Liver (tissue), 9 donors: ENCODE measurements around the gene MIEF1. TPM values are rescaled to one million over a fixed set of nuclear protein-coding genes. Genes with fewer than 3 reads are reported as not detected.
A peak's percentile ranks its signal among the peaks of the same experiment; 100 is the strongest.

Experiments
- DNase-seq: peaks from one replicate; pipeline ENCODE4 v3.0.0-alpha.2; 2017; ENCODE audit warnings: low spot score
- H3K27ac ChIP-seq, 2 donors: one replicate each; pipeline ENCODE4 v1.7.0; 2013; ENCODE audit warnings: inconsistent platforms in 2 of 2, low read length in 2 of 2, control low read depth in 1 of 2, low read depth in 1 of 2, mild to moderate bottlenecking in 1 of 2
- H3K27me3 ChIP-seq, 4 donors: one replicate each; pipeline versions ENCODE4 v1.6.1 to v1.7.0; 2013; ENCODE audit warnings: low read length in 3 of 4, inconsistent platforms in 1 of 4, mild to moderate bottlenecking in 1 of 4, moderate library complexity in 1 of 4; ENCODE audit not compliant: control insufficient read depth in 4 of 4, insufficient read depth in 4 of 4
- H3K36me3 ChIP-seq, 4 donors: one replicate each; pipeline versions ENCODE4 v1.6.1 to v1.7.0; 2013; ENCODE audit warnings: low read length in 3 of 4, mild to moderate bottlenecking in 3 of 4, low read depth in 1 of 4, moderate library complexity in 1 of 4; ENCODE audit not compliant: control insufficient read depth in 4 of 4, insufficient read depth in 3 of 4
- H3K4me1 ChIP-seq, 4 donors: one replicate each; pipeline versions ENCODE4 v1.6.1 to v1.7.0; 2013; ENCODE audit warnings: low read length in 3 of 4, mild to moderate bottlenecking in 3 of 4, moderate library complexity in 1 of 4; ENCODE audit not compliant: control insufficient read depth in 4 of 4, insufficient read depth in 4 of 4
- H3K4me3 ChIP-seq, 3 donors: one replicate each; pipeline versions ENCODE4 v1.6.1 to v1.7.0; 2013; ENCODE audit warnings: low read length in 3 of 3, control low read depth in 1 of 3, low read depth in 1 of 3, mild to moderate bottlenecking in 1 of 3
- H3K9ac ChIP-seq, 2 donors: one replicate each; pipeline ENCODE4 v1.7.0; 2013; ENCODE audit warnings: low read length in 2 of 2, mild to moderate bottlenecking in 2 of 2, moderate library complexity in 2 of 2, control low read depth in 1 of 2, low read depth in 1 of 2
- H3K9me3 ChIP-seq, 4 donors: one replicate each; pipeline versions ENCODE4 v1.6.1 to v1.7.0; 2013; ENCODE audit warnings: low read length in 3 of 4; ENCODE audit not compliant: control insufficient read depth in 4 of 4
- FOXA1 ChIP-seq: IDR thresholded peaks from 2 replicates; pipeline ENCODE4 v1.6.1; 2016; ENCODE audit warnings: antibody characterized with exemption
- FOXA2 ChIP-seq: IDR thresholded peaks from 2 replicates; pipeline ENCODE4 v1.6.1; 2016; ENCODE audit warnings: antibody characterized with exemption
- HNF4A ChIP-seq, 2 donors: conservative IDR thresholded peaks; 2 replicates each; pipeline ENCODE4 v1.6.1; 2016; ENCODE audit warnings: antibody characterized with exemption in 2 of 2, mild to moderate bottlenecking in 2 of 2
- HNF4G ChIP-seq: IDR thresholded peaks from 2 replicates; pipeline ENCODE4 v1.6.1; 2016; ENCODE audit warnings: antibody characterized with exemption
- JUND ChIP-seq, 2 donors: IDR thresholded peaks; 2 replicates each; pipeline ENCODE4 v1.6.1; 2016; ENCODE audit warnings: antibody characterized with exemption in 2 of 2
- RAD21 ChIP-seq, 2 donors: IDR thresholded peaks; 2 replicates each; pipeline ENCODE4 v1.6.1; 2016; ENCODE audit warnings: antibody characterized with exemption in 2 of 2, mild to moderate bottlenecking in 2 of 2
- TAF1 ChIP-seq: conservative IDR thresholded peaks from 2 replicates; pipeline ENCODE4 v1.6.1; 2016; ENCODE audit warnings: antibody characterized with exemption, mild to moderate bottlenecking
- WGBS: extraction: QIAGEN DNeasy Blood & Tissue Kit; methylation state at CpG from one replicate; pipeline ENCODE4 v1.1.7; 2013; 5-methylcytosine and 5-hydroxymethylcytosine counted together
- polyA plus RNA-seq, 2 donors: library from polyadenylated mRNA; stranded (reverse) in 1 of 2; unstranded in 1 of 2; fragments of 200-250 nt in 1 of 2; fragments of >200 nt in 1 of 2; fragmentation: Nextera tagmentation in 1 of 2; extraction: Ambion mirVana in 1 of 2; gene quantifications; one replicate each; pipeline versions ENCODE4 v1.2.1 to v1.2.3, GENCODE V29; 2013 to 2015
- total RNA-seq, 2 donors: library from RNA; depleted of rRNA; stranded (reverse); fragments of >200 nt; gene quantifications; one replicate each; pipeline ENCODE4 v1.2.3, GENCODE V29; 2014
- TF ChIP-seq, protein P1 (sequence below): fragments of 150-350 bp; IDR thresholded peaks from 2 replicates; pipeline ENCODE4 v1.5.1; 2017; ENCODE audit warnings: improper control_type of control experiment, low read depth, low read length; ENCODE audit not compliant: missing input control
- TF ChIP-seq, protein P2 (sequence below): IDR thresholded peaks from 2 replicates; pipeline ENCODE4 v1.6.1; 2016; ENCODE audit warnings: antibody characterized with exemption
- TF ChIP-seq, protein P3 (sequence below): IDR thresholded peaks from 2 replicates; pipeline ENCODE4 v1.6.1; 2016; ENCODE audit warnings: antibody characterized with exemption, mild to moderate bottlenecking
- TF ChIP-seq, protein P4 (sequence below): IDR thresholded peaks from 2 replicates; pipeline ENCODE4 v1.6.1; 2016; ENCODE audit warnings: antibody characterized with exemption
- donor health status: healthy.
- donor health status: healthy.
- donor health status: healthy.
- donor health status: healthy.
- donor health status: healthy.

MIEF1 gene
- total and polyA plus RNA-seq, 4 donors = 12.9 to 31.1 (median 20.7) TPM

DNA sequence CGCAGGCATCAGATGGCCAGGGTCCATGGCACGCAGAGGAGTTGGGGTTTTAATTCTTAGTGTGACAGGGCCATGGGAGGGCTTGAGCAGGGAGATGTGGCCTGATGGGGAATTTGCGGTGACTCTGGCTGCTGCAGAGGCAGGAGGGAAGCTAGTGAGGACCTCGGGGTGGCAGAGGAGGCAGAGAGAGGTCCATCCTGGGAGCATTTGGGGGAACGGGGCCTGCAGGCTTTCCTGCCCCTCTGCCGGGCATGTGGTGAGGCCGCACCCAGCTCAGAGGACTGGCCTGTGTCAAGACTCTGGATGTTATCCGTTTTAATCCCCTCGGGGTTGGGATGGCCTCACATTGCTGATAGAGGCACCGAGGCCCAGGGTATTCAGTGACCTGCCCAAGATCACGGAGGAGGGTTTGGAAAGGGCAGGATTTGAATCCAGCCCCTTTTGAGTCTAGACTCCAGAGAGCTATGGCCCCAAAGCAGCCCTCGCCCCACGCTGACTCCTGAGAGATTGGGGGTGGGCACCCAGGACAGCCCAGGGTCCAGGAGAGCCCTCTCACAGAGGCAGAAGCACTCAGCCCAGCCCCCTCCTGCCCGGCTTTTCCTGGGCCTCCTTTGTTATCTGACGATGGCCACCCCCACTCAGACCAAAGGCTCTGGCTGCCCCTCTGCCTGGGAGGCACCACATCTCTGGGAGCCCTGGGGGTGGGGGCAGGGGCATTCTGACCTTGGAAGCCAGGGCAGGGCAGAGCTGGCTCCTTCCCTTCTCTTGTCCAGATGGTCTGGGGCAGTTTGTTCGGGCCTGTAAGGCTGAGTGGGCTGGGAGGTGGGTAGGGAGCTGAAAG lies 31.4 kb upstream of the MIEF1 start:
- TF ChIP-seq, protein P1, sequence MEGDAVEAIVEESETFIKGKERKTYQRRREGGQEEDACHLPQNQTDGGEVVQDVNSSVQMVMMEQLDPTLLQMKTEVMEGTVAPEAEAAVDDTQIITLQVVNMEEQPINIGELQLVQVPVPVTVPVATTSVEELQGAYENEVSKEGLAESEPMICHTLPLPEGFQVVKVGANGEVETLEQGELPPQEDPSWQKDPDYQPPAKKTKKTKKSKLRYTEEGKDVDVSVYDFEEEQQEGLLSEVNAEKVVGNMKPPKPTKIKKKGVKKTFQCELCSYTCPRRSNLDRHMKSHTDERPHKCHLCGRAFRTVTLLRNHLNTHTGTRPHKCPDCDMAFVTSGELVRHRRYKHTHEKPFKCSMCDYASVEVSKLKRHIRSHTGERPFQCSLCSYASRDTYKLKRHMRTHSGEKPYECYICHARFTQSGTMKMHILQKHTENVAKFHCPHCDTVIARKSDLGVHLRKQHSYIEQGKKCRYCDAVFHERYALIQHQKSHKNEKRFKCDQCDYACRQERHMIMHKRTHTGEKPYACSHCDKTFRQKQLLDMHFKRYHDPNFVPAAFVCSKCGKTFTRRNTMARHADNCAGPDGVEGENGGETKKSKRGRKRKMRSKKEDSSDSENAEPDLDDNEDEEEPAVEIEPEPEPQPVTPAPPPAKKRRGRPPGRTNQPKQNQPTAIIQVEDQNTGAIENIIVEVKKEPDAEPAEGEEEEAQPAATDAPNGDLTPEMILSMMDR = no peak
- TF ChIP-seq RAD21 (IDR thresholded peaks at IDR 0.05) = no peak
- H3K4me1 ChIP-seq = peaks cover 0 to 14% (median 9%) of the 10 kb centered on the region in 4 donors
- no peaks in the 10 kb centered on the region for H3K9me3 ChIP-seq
- peak overlapping the region in 1 of 2 donors; percentile 25 for H3K27ac ChIP-seq
- H3K9ac ChIP-seq = no peak overlapping the region
- no peak for DNase-seq
- no peaks in the 10 kb centered on the region for H3K27me3 ChIP-seq
- no peak overlapping the region for H3K4me3 ChIP-seq
- WGBS = 74% methylated on average over 16 of the region's 16 CpGs
- H3K36me3 ChIP-seq = no peaks in the 10 kb centered on the region

DNA sequence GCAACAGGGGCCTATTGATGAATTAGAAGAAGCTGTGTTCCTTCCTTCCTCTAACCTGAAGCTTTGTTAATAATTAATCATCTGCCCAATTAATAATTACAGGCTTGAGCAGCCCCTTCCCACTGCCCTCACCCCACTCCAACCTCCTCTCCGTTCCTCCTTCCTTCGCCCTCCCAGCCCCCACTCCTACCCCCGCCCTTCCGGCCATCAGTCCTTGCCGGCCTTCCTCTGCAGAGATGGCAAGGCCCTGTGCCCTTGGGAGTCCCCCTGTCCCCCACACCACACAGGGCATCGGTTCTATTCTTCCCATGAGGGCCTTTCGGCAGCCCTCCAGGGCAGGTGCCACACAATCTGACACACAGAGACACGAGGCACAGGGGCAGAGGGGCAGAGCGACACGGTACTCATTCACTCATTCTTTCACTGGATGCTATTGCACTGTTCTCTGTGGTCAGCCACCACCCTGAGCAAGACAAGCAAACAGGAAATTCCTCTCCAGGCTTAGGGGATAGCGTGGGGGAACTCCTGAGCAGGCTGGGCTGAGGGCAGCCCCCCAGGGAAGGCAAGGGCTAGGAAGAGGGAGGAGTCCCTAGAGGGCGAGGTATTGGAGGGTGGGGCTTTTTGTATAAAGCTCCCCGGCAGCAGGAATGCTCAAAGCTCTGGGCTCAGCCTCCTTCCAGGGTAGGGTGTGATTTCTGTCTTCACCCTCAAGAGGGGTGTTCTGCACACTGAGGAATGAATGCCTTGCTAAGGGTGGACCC lies 30.5 kb upstream of the MIEF1 start:
- WGBS = 49% methylated on average over 13 of the region's 13 CpGs
- Histone ChIP-seq H3K9me3 (no peaks in the 10 kb centered on the region), H3K4me3 (no peak overlapping the region), H3K36me3 (no peaks in the 10 kb centered on the region), H3K27ac (peak overlapping the region in 1 of 2 donors; percentile 1), H3K27me3 (no peaks in the 10 kb centered on the region), H3K9ac (no peak overlapping the region), H3K4me1 (peaks cover 0 to 14% (median 9%) of the 10 kb centered on the region in 4 donors)
- DNase-seq = no peak
- TF ChIP-seq JUND (IDR thresholded peaks at IDR 0.05) = no peak
- no peak for TF ChIP-seq HNF4G
- TF ChIP-seq, protein P2, sequence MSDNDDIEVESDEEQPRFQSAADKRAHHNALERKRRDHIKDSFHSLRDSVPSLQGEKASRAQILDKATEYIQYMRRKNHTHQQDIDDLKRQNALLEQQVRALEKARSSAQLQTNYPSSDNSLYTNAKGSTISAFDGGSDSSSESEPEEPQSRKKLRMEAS = no peak
- TF ChIP-seq, protein P3, sequence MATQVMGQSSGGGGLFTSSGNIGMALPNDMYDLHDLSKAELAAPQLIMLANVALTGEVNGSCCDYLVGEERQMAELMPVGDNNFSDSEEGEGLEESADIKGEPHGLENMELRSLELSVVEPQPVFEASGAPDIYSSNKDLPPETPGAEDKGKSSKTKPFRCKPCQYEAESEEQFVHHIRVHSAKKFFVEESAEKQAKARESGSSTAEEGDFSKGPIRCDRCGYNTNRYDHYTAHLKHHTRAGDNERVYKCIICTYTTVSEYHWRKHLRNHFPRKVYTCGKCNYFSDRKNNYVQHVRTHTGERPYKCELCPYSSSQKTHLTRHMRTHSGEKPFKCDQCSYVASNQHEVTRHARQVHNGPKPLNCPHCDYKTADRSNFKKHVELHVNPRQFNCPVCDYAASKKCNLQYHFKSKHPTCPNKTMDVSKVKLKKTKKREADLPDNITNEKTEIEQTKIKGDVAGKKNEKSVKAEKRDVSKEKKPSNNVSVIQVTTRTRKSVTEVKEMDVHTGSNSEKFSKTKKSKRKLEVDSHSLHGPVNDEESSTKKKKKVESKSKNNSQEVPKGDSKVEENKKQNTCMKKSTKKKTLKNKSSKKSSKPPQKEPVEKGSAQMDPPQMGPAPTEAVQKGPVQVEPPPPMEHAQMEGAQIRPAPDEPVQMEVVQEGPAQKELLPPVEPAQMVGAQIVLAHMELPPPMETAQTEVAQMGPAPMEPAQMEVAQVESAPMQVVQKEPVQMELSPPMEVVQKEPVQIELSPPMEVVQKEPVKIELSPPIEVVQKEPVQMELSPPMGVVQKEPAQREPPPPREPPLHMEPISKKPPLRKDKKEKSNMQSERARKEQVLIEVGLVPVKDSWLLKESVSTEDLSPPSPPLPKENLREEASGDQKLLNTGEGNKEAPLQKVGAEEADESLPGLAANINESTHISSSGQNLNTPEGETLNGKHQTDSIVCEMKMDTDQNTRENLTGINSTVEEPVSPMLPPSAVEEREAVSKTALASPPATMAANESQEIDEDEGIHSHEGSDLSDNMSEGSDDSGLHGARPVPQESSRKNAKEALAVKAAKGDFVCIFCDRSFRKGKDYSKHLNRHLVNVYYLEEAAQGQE = no peak
- TF ChIP-seq, protein P4, sequence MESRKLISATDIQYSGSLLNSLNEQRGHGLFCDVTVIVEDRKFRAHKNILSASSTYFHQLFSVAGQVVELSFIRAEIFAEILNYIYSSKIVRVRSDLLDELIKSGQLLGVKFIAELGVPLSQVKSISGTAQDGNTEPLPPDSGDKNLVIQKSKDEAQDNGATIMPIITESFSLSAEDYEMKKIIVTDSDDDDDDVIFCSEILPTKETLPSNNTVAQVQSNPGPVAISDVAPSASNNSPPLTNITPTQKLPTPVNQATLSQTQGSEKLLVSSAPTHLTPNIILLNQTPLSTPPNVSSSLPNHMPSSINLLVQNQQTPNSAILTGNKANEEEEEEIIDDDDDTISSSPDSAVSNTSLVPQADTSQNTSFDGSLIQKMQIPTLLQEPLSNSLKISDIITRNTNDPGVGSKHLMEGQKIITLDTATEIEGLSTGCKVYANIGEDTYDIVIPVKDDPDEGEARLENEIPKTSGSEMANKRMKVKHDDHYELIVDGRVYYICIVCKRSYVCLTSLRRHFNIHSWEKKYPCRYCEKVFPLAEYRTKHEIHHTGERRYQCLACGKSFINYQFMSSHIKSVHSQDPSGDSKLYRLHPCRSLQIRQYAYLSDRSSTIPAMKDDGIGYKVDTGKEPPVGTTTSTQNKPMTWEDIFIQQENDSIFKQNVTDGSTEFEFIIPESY = no peak
- TF ChIP-seq HNF4A (conservative IDR thresholded peaks at IDR 0.05) = no peak
- TF ChIP-seq RAD21 (IDR thresholded peaks at IDR 0.05) = no peak
- TF ChIP-seq, protein P1 = no peak
- TF ChIP-seq FOXA2 = no peak
- TF ChIP-seq FOXA1 = no peak
- TF ChIP-seq TAF1 = no peak
